Stimulated activated CD8-positive, alpha-beta memory T cell treated with anti-CD3 and anti-CD28 coated beads, Interleukin-12 subunit alpha, Interleukin-12 subunit beta, amount 100 ng/mL, for 1 hour (primary cell): Measurements from ENCODE around the gene BAZ2B.

ENCODE experiments used
- DNase-seq: peaks from one replicate; pipeline ENCODE4 v3.0.0-alpha.2; 2020; ENCODE audit warnings: low read depth

Gene BAZ2B

GRCh38 chr2:159573846-159574606, 42.3 kb downstream of the BAZ2B start:
- no peak for DNase-seq

- no peak for DNase-seq
Measured at GRCh38 chr2:159573294-159573693, 43.1 kb downstream of the BAZ2B start.

- no peak for DNase-seq
Measured at GRCh38 chr2:159572459-159572858, 43.9 kb downstream of the BAZ2B start.

GRCh38 chr2:159571540-159572260, 44.6 kb downstream of the BAZ2B start:
- no peak for DNase-seq

- DNase-seq = no peak
Measured at GRCh38 chr2:159564081-159564480, 52.3 kb downstream of the BAZ2B start.

- DNase-seq = no peak
Measured at GRCh38 chr2:159562248-159562647, 54.1 kb downstream of the BAZ2B start.

GRCh38 chr2:159561786-159562185, 54.6 kb downstream of the BAZ2B start:
- no peak for DNase-seq

GRCh38 chr2:159561242-159561641, 55.1 kb downstream of the BAZ2B start:
- no peak for DNase-seq

GRCh38 chr2:159559034-159559433, 57.3 kb downstream of the BAZ2B start:
- no peak for DNase-seq

- no peak for DNase-seq
Measured at GRCh38 chr2:159558479-159558878, 57.9 kb downstream of the BAZ2B start.

GRCh38 chr2:159557437-159558034, 58.8 kb downstream of the BAZ2B start:
- no peak for DNase-seq

GRCh38 chr2:159555651-159556392, 60.5 kb downstream of the BAZ2B start:
- DNase-seq = no peak

- DNase-seq = no peak
Measured at GRCh38 chr2:159553727-159554126, 62.6 kb downstream of the BAZ2B start.

GRCh38 chr2:159551806-159552205, 64.5 kb downstream of the BAZ2B start:
- DNase-seq = no peak

GRCh38 chr2:159550231-159550630, 66.1 kb downstream of the BAZ2B start:
- DNase-seq = no peak

GRCh38 chr2:159549234-159549633, 67.1 kb downstream of the BAZ2B start:
- DNase-seq = no peak

GRCh38 chr2:159546716-159547430, 69.5 kb downstream of the BAZ2B start:
- no peak for DNase-seq

- DNase-seq = no peak
Measured at GRCh38 chr2:159546039-159546438, 70.3 kb downstream of the BAZ2B start.

- DNase-seq = no peak
Measured at GRCh38 chr2:159545085-159545484, 71.3 kb downstream of the BAZ2B start.

GRCh38 chr2:159542101-159542500, 74.2 kb downstream of the BAZ2B start:
- no peak for DNase-seq

- no peak for DNase-seq
Measured at GRCh38 chr2:159539701-159540100, 76.6 kb downstream of the BAZ2B start.

- no peak for DNase-seq
Measured at GRCh38 chr2:159538801-159539200, 77.5 kb downstream of the BAZ2B start.
